ENCODE measurements around the gene SMPD2.
A peak's percentile ranks its signal among the peaks of the same experiment; 100 is the strongest.

SMPD2 gene

DNA sequence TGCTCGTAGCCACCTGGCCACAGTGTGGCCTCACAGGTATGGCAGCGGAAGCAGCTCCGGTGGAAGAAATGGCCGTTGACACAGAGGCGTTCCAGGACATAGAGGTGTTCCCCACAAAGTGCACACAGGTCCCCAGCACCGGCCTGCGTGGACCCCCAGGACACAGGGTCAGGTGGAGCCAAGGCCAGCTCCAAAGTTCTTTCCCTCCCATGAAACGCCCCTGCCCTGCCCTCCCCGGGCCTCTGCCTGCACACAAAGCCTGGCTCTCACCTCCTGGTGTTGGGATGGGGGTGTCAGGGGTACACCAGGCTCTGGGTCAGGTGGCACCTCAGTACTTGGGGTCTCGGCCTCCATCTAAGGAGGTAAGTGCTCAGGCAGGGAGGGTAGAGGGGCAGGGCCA is 6.6 kb downstream of the SMPD2 start:
- no peak for DNase-seq (ENCODE audit: low spot score)

DNA sequence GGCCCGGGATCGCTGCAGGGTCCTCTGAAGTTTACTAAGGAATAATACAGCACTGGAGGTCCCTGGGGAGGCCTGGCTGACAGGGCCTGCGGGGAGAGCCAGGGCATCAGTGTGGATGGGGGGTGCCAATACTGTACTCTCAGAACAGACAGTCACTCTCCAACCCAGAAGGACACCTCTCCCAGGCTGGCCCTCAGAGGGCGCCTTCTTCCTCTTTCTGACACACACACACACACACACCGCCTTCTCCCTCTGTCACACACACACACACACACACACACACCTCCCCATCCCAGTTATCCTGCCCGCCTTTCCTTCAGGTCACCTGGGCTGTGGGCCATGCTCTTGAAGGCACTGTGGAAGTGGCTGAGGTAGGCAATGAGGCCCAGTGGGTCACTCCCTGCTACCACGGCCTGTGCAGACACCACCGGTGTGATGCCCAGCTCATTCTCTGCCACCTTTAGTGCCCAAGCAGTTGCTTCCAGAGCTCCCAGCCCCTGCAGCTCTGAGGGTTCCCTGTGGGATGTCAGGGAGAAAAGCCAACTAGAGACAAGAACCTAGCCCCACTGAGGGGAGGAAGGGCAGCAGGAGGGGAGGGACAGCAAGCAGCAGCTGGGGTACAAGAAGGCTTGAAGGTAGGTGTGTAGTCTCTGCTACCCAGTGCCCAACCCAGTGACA is 7.5 kb downstream of the SMPD2 start:
- peak; percentile 14 for DNase-seq (ENCODE audit: low spot score)

DNA sequence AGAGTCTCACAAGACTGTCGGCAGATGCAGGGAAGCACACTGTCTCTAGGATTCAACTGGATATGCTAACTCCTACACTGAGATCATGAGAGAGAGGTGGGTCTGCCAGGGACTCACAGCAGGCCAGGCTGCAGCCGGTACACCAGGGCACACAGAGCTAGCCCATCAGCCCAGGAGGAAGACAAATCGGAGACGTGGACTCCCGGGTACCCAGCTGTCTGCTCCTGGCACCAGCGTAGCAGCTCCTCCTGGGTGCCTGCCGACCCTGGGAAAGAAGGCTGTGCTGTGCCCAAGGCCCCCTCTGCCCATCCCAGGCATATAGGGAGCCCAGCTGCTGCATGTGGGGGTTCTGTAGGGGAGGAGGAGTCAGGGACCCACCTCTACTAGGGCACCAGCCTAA is 8.1 kb downstream of the SMPD2 start:
- no peak for DNase-seq (ENCODE audit: low spot score)

GRCh38 chr6:109449064-109449794 is 8.7 kb downstream of the SMPD2 start:
- no peak for DNase-seq (ENCODE audit: low spot score)

- no peak for DNase-seq (ENCODE audit: low spot score)
These were observed 9.5 kb downstream of the SMPD2 start for GRCh38 chr6:109449795-109450673.

GRCh38 chr6:109450801-109451200 is 10.3 kb downstream of the SMPD2 start:
- DNase-seq (ENCODE audit: low spot score), result no peak

GRCh38 chr6:109451376-109451775 is 10.9 kb downstream of the SMPD2 start:
- DNase-seq (ENCODE audit: low spot score), result no peak

DNA sequence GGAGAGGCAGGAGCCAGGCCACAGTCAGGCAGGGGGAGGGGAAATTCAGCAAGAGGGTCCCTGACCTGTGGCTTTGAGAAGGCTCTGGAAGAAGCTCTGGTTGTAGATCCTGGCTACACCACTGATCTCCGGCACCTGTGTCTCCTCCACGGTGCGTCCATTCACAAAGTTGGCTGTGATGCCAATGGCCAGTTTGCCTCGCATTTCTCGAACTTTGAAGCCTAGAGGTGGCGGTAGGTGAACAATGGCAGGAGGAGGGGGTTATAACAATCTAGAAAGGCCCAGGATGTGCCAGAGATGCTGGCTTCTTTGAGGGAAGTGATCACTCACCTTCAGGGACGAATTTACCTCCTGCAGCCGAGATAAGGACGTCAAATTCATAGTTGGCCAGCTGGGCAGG is 11.7 kb downstream of the SMPD2 start:
- no peak for DNase-seq (ENCODE audit: low spot score)

DNA sequence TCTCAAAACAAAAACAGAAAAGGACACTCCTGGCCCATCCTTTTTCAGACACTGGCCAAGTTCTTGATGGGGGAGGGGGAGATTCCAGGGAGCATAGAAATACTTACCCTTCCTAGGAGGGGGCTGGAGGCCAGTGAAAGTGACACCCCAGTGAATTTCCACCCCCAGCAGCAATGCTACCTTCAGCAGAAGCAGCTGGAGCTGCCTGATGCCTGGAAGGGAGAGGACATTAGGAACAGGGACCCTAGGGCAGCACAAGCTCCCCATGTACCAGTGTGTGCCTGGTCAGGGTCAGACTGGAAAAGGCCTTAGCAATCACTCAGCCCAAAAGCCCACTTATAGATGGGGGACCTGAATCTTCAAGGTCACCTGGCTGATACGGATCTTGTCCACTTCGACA is 12.6 kb downstream of the SMPD2 start:
- no peak for DNase-seq (ENCODE audit: low spot score)

GRCh38 chr6:109453594-109454495 is 13.3 kb downstream of the SMPD2 start:
- DNase-seq (ENCODE audit: low spot score), result no peak

- DNase-seq (ENCODE audit: low spot score), result no peak
These were observed 14.2 kb downstream of the SMPD2 start for GRCh38 chr6:109454496-109455436.

- peak; percentile 70 for DNase-seq (ENCODE audit: low spot score)
These were observed 15.1 kb downstream of the SMPD2 start, which contains the start of gene MICAL1 for GRCh38 chr6:109455437-109456110. Gene MICAL1, minus strand, starts transcription at chr6:109455772. Its CDS starts 1,576 bp downstream, at chr6:109454196.

DNA sequence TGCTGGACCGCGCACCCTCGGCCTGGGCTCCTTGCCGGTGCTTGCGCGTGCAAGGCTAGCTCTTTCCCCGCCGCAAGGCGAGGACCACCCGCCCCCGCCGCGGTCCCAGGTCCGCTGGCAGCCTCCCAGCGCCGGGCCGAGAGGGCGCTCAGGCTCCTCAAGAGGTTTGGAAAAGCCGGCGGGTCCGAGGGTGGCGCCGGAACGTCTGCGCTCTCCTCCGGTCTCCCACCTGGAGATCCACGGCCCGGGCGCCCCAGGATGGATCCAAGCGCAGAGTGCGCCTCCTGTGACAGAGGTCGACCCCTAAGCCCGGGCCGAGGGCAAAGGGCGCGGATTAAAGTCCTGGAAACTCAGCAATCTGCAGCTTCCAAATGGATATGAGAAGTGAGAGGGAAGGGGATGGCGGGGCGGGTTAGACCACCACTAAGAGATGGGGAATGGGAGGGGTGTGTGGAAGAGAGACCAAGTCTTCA is 15.6 kb downstream of the SMPD2 start:
- no peak for DNase-seq (ENCODE audit: low spot score)

GRCh38 chr6:109456710-109457561 is 16.4 kb downstream of the SMPD2 start:
- peak; percentile 58 for DNase-seq (ENCODE audit: low spot score)

DNA sequence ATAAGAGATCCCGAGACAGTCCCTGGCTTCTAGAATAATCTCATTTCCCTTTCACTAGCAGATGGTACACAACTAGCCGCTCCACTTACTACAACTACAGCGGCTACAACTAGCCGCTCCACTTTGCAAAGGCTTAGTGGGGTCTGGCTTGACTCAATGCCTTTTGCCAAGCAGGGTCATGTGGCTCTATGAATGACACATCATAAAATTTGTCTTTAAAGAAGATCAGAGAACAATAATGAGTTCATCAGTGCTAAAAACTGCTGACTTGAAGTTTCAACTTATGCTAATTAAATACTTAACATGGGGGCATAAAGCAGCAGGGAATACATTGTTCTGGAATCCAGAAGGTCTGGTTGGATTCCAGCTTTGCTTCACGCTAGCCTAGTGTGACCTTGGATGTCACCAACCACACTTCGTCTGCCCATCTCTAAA is 17.1 kb downstream of the SMPD2 start:
- no peak for DNase-seq (ENCODE audit: low spot score)

DNA sequence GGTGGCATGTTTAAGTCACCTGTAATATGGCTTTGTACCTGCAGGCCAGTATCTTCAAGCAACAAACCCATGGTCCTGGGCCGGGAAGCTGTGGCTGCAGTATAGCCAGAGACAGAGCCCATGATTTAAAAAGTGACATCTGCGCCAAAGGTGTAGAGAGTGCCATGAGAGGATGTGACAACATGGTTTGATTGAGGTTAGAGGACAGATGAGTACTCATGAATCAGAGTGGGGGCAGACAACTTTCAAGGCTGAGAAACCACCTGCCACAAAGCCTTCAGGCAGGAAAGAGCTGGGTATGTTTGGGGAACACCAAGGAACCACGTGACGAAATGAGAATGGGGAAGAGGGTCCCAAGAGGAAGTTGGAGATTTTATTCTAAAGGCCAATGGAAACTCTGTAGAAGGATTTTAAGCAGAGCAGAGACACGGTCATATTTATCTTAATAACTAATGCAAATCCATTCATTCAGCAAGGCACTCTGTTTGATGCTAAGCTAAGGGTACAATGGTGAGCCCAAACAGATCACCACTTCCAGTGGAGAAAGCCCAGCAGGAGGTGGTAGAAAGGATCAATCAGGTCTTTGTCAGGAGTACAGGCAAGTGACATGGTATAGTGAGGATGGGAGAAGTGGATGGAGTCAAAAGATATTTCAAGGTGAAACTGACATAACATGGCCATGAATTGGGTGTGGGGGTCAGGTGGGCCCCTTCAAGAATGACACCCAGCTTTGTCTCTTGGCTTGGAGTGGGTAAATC is 18.4 kb downstream of the SMPD2 start:
- DNase-seq (ENCODE audit: low spot score), result peak; percentile 28

DNA sequence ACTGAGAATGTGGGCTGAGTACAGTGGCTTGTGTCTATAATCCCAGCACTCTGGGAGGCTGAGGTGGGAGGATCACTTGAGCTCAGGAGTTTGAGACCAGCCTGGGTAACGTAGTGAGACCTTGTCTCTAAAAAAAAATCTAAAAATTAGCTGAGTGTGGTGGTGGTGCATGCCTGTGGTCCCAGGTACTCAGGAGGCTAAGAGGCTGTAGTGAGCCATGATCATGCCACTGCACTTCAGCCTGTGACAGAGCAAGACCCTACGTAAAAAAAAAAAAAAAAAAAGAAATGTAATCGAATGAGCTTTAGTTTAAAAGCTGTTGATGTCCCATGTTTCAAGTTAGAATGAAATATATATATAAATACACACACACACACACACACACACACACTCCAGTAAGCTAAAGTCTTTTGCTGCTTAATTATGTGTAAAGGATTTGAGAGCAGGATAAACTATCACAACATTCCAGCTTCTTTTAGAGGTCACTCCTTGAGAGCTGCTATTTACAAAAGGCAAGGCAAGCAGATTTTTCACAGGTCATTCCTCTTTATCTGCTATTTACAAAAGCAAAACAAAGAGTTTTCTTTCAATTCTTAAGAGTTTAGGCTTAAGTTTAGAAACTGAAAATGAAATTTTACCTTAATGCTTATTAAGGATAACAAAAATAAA is 19.8 kb downstream of the SMPD2 start:
- no peak for DNase-seq (ENCODE audit: low spot score)

Data from kidney tubule cell (primary cell).